GM19043 (cell line): ENCODE measurements around the gene RPL6.
A peak's percentile ranks its signal among the peaks of the same experiment; 100 is the strongest.
"Not testable (repeated sequence)": the region's sequence is repeated elsewhere in the genome, so short reads cannot be mapped to it uniquely, and the experiment has no call there.

Experiments used
- ATAC-seq: cut with Tn5 transposase; IDR thresholded peaks from one replicate; pipeline ENCODE4 v1.9.1; 2021; ENCODE audit warnings: low read depth; ENCODE audit not compliant: unreplicated experiment

The RPL6 gene

GRCh38 chr12:112409064-112409905, at the start of gene RPL6:
Gene RPL6 (minus strand): TSS chr12:112409605. CDS start chr12:112408656, 949 bp downstream.
- ATAC-seq = peak; percentile 81

GRCh38 chr12:112458751-112459150, 49.3 kb upstream of the RPL6 start:
- no peak for ATAC-seq

- ATAC-seq = no peak
These were observed 48.9 kb upstream of the RPL6 start for GRCh38 chr12:112458330-112458729.

- not testable (repeated sequence) for ATAC-seq
These were observed 47.7 kb upstream of the RPL6 start for GRCh38 chr12:112457142-112457541.

- no peak for ATAC-seq
These were observed 46.6 kb upstream of the RPL6 start for GRCh38 chr12:112456029-112456428.

- no peak for ATAC-seq
These were observed 41.3 kb upstream of the RPL6 start for GRCh38 chr12:112450725-112451124.

- ATAC-seq = not testable (repeated sequence)
These were observed 38.8 kb upstream of the RPL6 start for GRCh38 chr12:112448165-112448564.

- no peak for ATAC-seq
These were observed 37.7 kb upstream of the RPL6 start for GRCh38 chr12:112447106-112447505.

GRCh38 chr12:112446008-112446725, 36.8 kb upstream of the RPL6 start:
- ATAC-seq = no peak

- no peak for ATAC-seq
These were observed 34.5 kb upstream of the RPL6 start for GRCh38 chr12:112443916-112444315.

GRCh38 chr12:112440653-112441052, 31.2 kb upstream of the RPL6 start:
- ATAC-seq = not testable (repeated sequence)

- ATAC-seq = no peak
These were observed 30.4 kb upstream of the RPL6 start for GRCh38 chr12:112439769-112440168.

GRCh38 chr12:112438645-112439044, 29.2 kb upstream of the RPL6 start:
- not testable (repeated sequence) for ATAC-seq

GRCh38 chr12:112433551-112433950, 24.1 kb upstream of the RPL6 start:
- ATAC-seq = no peak

- no peak for ATAC-seq
These were observed 22.6 kb upstream of the RPL6 start for GRCh38 chr12:112431965-112432364.

- ATAC-seq = no peak
These were observed 21.5 kb upstream of the RPL6 start for GRCh38 chr12:112430929-112431328.

GRCh38 chr12:112427760-112428159, 18.4 kb upstream of the RPL6 start:
- no peak for ATAC-seq

- ATAC-seq = no peak
These were observed 16.4 kb upstream of the RPL6 start for GRCh38 chr12:112425582-112426382.

- no peak for ATAC-seq
These were observed 14.7 kb upstream of the RPL6 start for GRCh38 chr12:112424126-112424525.

GRCh38 chr12:112422531-112422930, 13.1 kb upstream of the RPL6 start:
- ATAC-seq = no peak

GRCh38 chr12:112421363-112421762, 12.0 kb upstream of the RPL6 start:
- no peak for ATAC-seq
